Measurements from ENCODE around the gene NXF1. TPM values are rescaled to one million over a fixed set of nuclear protein-coding genes. Genes with fewer than 3 reads are reported as not detected.
A peak's percentile ranks its signal among the peaks of the same experiment; 100 is the strongest.

Gene NXF1
- total and polyA plus RNA-seq, 2 of the 8 experiments (the other 6 are each of a cell fraction or from before 2014, with no cell fraction given), result 48.1 to 49.8 TPM

- CTCF ChIA-PET (ENCODE audit: partially characterized antibody), result interaction anchor here (0.7 to 1.4 kb wide), 5 partner anchors 9 to 165 kb away, joined by 3 to 5 read pairs (median 4); no protein-coding TSS in a partner anchor
- peaks cover 5 to 12% of the 10 kb centered on the region in 2 experiments for H4K20me1 ChIP-seq (replicated peaks in 1 of 2; ENCODE audit: control insufficient read depth in 1 of 2, insufficient read depth in 2 of 2, low read length in 2 of 2)
- FAIRE-seq, result no peak
Observed at GRCh38 chr11:62832336-62833234, 27.3 kb upstream of the NXF1 start, which contains the start of gene TEX54. TEX54 (minus strand) TSS chr11:62832841.

More at GRCh38 chr11:62832336-62833234, 27.3 kb upstream of the NXF1 start, which contains the start of gene TEX54:
- H3K79me2 ChIP-seq (ENCODE audit: control insufficient read depth in 1 of 2, insufficient read depth in 2 of 2, low read length in 2 of 2), result peaks cover 7 to 27% of the 10 kb centered on the region in 2 experiments; a peak in 3 of 4 replicates
- WGBS, 2 experiments (ENCODE audit: extremely low coverage in 1 of 2, insufficient coverage in 1 of 2, insufficient read length in 1 of 2, insufficient replicate concordance in 2 of 2, low coverage in 1 of 2, low lambda C conversion rate in 2 of 2, missing lambda C conversion rate in 1 of 2), result 21% methylated on average over 37 of the region's 40 CpGs; no CpG with 5 or more reads in 1 of the 2 experiments
- H3K27ac ChIP-seq (ENCODE audit: low read depth, low read length), result peak within 1 kb of the TSS; percentile 95
- peaks cover 0 to 17% (median 2%) of the 10 kb centered on the region in 4 experiments; a peak in 2 of 7 replicates for H3K4me1 ChIP-seq (replicated peaks in 1 of 4; ENCODE audit: control insufficient read depth in 3 of 4, insufficient read depth in 4 of 4, low read length in 3 of 4)
- H2BK20ac ChIP-seq (ENCODE audit: low read length), result no peak within 1 kb of the TSS
- H3K18ac ChIP-seq (ENCODE audit: extremely low read depth, low read length), result peak within 1 kb of the TSS; percentile 90
- peak within 1 kb of the TSS; percentile 21; the same call in 1 of the 2 replicates for H2AFZ ChIP-seq (ENCODE audit: low read length)
- peaks cover 21 to 33% (median 30%) of the 10 kb centered on the region in 4 experiments for H3K36me3 ChIP-seq (ENCODE audit: control insufficient read depth in 2 of 4, insufficient read depth in 4 of 4, low read length in 3 of 4)
- H4K8ac ChIP-seq (ENCODE audit: extremely low read depth, insufficient read depth, low read length), result peak within 1 kb of the TSS; percentile 99
- TF ChIP-seq SIN3A (conservative IDR thresholded peaks at IDR 0.05 in 1 of 2, IDR thresholded peaks at IDR 0.05 in 1 of 2; ENCODE audit: low read depth in 1 of 2, low read length in 2 of 2) (peak in 1 of 2 experiments; percentile 64; a peak in 2 of 4 replicates), USF2 (IDR thresholded peaks at IDR 0.05; ENCODE audit: low read length) (no peak), FOSL1 (IDR thresholded peaks at IDR 0.05; ENCODE audit: insufficient read depth, low read depth, low read length) (no peak), POLR2AphosphoS5 (IDR thresholded peaks at IDR 0.05; ENCODE audit: low read depth, low read length) (peak; percentile 70), KDM1A (IDR thresholded peaks at IDR 0.05; ENCODE audit: borderline replicate concordance, low read length) (no peak), PHF8 (conservative IDR thresholded peaks at IDR 0.05; ENCODE audit: low read depth, low read length) (0 out of 2 replicates have a peak, but pooled peaks have one; percentile 58), POLR2A (IDR thresholded peaks at IDR 0.05; ENCODE audit: control extremely low read depth in 1 of 2, low read depth in 2 of 2, low read length in 2 of 2) (peak; percentile 17 to 41; a peak in 2 of 3 replicates)
- H3K23me2 ChIP-seq (ENCODE audit: low read depth, low read length), result peaks cover 7% of the 10 kb centered on the region
- no peak for DNase-seq (ENCODE audit: low read depth in 1 of 2, low spot score in 2 of 2)
- H2BK120ac ChIP-seq (replicated peaks; ENCODE audit: low read depth, low read length), result no peak within 1 kb of the TSS
- no peak within 1 kb of the TSS for H3K4ac ChIP-seq (replicated peaks; ENCODE audit: insufficient read length, low read depth, low read length)
- no peak within 1 kb of the TSS for H2BK12ac ChIP-seq (ENCODE audit: low read depth, low read length)
- H3K79me1 ChIP-seq (ENCODE audit: low read depth, low read length), result peaks cover 12% of the 10 kb centered on the region
- H4K91ac ChIP-seq (replicated peaks; ENCODE audit: insufficient read length, low read length), result peak within 1 kb of the TSS; percentile 59
- no peak within 1 kb of the TSS for H3K23ac ChIP-seq (ENCODE audit: insufficient read length)
- peak within 1 kb of the TSS; percentile 81; the same call in 1 of the 2 replicates for H2BK5ac ChIP-seq (ENCODE audit: low read depth, low read length)
- H3K9ac ChIP-seq (replicated peaks in 1 of 4; ENCODE audit: extremely low read depth in 1 of 4, low read depth in 3 of 4, low read length in 3 of 4), result peak within 1 kb of the TSS; percentile 88 to 92 (median 90)
- no peak within 1 kb of the TSS for H3K14ac ChIP-seq (ENCODE audit: insufficient read length)
- no peak within 1 kb of the TSS for H2AK5ac ChIP-seq (ENCODE audit: low read depth, low read length)
- H3K4me3 ChIP-seq (ENCODE audit: extremely low read depth in 1 of 4, insufficient read depth in 2 of 4, low read depth in 3 of 4, low read length in 4 of 4), result peak within 1 kb of the TSS; percentile 76 to 94 (median 92)
- POLR2A ChIA-PET (ENCODE audit: partially characterized antibody), result interaction anchor here (0.6 to 13.8 kb wide), 39 partner anchors 8 to 1042 kb away, joined by 3 to 398 read pairs (median 5); partner anchors contain the start of genes C11orf98, CSKMT, EEF1G and HNRNPUL2
- H2BK15ac ChIP-seq (ENCODE audit: low read length), result no peak within 1 kb of the TSS
- peak within 1 kb of the TSS; percentile 74 to 97 for H3K4me2 ChIP-seq (ENCODE audit: insufficient read depth in 1 of 2, low read depth in 2 of 2, low read length in 2 of 2)
- H4K5ac ChIP-seq (ENCODE audit: insufficient read length, low read depth, low read length), result peak within 1 kb of the TSS; percentile 75
- no peaks in the 10 kb centered on the region for H3K27me3 ChIP-seq (replicated peaks in 1 of 4; ENCODE audit: control insufficient read depth in 3 of 4, extremely low read depth in 1 of 4, insufficient read depth in 3 of 4, low read length in 3 of 4)
- H3K9me3 ChIP-seq (ENCODE audit: insufficient read depth in 2 of 2, low read depth in 1 of 2, low read length in 1 of 2), result no peaks in the 10 kb centered on the region
- peak within 1 kb of the TSS; percentile 65 for H3K56ac ChIP-seq (replicated peaks; ENCODE audit: insufficient read length, low read depth, low read length)

All from H1 (cell line).